Measurements from ENCODE around the gene DCAF15.
"Not testable (repeated sequence)": the region's sequence is repeated elsewhere in the genome, so short reads cannot be mapped to it uniquely, and the experiment has no call there.

DCAF15 gene

DNA sequence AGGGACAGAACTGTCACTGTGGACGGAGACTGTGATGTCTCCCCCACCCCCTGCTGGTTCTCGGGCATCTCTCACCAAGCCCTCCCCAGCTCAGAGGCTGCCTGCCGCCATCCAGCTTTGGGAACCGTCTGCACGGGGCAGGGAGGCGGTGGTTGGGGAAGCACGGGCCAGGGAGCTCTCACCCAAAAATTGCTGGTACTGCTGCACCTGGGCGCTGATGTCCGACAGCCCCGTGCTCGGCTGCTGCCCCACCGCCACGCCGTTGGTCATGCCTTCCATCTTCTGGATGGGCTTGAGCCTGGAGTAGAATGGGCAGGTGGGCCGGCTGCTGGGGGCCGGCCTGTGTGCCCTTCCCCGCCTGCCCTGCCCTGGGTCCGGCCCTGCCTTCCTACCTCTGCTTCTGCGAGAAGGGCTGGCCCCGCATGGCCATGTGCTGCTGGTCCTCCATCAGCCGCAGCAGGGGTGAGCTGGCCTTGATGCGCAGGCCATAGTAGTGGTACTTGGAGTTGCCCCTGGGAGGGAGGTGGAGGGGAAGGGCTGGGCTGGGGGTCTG is 16.1 kb downstream of the DCAF15 start:
- H3K4me3 ChIP-seq (ENCODE audit: low read depth, low read length), result no peak overlapping the region
- no peak for DNase-seq (ENCODE audit: low read depth)
- in situ Hi-C loops (cut with HindIII; ENCODE audit: low sequenced_read_pairs), result no loop called here
- TF ChIP-seq, protein P1, sequence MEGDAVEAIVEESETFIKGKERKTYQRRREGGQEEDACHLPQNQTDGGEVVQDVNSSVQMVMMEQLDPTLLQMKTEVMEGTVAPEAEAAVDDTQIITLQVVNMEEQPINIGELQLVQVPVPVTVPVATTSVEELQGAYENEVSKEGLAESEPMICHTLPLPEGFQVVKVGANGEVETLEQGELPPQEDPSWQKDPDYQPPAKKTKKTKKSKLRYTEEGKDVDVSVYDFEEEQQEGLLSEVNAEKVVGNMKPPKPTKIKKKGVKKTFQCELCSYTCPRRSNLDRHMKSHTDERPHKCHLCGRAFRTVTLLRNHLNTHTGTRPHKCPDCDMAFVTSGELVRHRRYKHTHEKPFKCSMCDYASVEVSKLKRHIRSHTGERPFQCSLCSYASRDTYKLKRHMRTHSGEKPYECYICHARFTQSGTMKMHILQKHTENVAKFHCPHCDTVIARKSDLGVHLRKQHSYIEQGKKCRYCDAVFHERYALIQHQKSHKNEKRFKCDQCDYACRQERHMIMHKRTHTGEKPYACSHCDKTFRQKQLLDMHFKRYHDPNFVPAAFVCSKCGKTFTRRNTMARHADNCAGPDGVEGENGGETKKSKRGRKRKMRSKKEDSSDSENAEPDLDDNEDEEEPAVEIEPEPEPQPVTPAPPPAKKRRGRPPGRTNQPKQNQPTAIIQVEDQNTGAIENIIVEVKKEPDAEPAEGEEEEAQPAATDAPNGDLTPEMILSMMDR (IDR thresholded peaks at IDR 0.05; ENCODE audit: low read depth, low read length, missing control alignments), result no peak

DNA sequence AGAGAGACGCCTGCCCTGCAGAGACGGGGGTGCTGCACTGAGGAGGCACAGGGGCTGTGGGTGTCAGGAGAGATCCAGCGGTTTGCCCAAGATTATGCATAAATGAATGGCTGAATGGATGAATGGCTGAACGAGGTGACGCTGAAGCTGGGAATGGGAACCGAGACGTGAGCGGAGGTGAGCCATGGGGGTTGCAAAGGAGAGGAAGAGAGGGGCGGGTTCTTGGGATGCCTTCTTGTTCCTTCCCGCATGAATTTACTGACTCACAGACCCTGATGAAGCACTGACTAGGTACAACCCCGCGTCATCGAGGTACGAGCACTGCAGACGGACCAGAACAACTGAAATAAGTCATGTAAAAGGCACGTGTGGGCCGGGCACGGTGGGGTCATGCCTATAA is 16.7 kb downstream of the DCAF15 start:
- no peak overlapping the region for H3K4me3 ChIP-seq (ENCODE audit: low read depth, low read length)
- TF ChIP-seq, protein P1 (IDR thresholded peaks at IDR 0.05; ENCODE audit: low read depth, low read length, missing control alignments), result no peak
- in situ Hi-C loops (cut with HindIII; ENCODE audit: low sequenced_read_pairs), result no loop called here
- no peak for DNase-seq (ENCODE audit: low read depth)

DNA sequence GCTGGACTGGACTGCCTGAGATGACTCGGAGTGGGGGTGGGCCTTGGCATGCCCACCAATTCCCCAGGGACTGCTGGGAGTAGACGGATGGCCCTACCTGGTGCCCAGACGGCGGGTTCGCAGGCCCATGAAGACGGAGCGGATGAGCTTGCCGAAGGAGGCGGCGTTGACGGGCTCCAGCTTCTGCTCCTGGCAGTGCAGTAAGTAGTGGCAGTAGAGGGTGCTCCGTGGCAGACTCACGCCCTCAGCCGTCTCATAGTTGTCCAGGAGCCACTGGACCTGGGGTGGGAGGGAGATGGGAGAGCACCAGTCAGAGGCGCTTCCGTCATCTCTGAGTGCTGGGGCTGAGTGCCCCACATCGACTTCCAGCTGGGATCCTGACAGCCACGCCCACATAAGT is 17.6 kb downstream of the DCAF15 start:
- TF ChIP-seq, protein P1 (IDR thresholded peaks at IDR 0.05; ENCODE audit: low read depth, low read length, missing control alignments), result no peak
- no peak for DNase-seq (ENCODE audit: low read depth)
- no peak overlapping the region for H3K4me3 ChIP-seq (ENCODE audit: low read depth, low read length)
- in situ Hi-C loops (cut with HindIII; ENCODE audit: low sequenced_read_pairs), result no loop called here

DNA sequence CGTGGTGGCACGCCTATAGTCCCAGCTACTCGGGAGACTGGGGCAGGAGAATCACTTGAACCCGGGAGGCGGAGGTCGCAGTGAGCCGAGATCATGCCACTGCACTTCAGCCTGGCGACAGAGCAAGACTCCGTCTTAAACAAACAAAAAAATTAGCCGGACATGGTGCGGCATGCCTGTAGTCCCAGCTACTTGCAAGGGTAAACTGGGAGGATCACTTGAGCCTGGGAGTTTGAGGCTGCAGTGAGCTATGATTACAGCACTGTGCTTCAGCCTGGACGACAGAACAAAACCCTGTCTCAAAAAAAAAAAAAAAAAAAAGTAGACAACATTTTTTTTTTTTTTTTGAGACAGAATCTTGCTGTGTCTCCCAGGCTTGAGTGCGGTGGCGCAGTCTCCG is 19.6 kb downstream of the DCAF15 start:
- DNase-seq (ENCODE audit: low read depth); H3K4me3 ChIP-seq (ENCODE audit: low read depth, low read length); in situ Hi-C loops (cut with HindIII; ENCODE audit: low sequenced_read_pairs): not testable (repeated sequence)

DNA sequence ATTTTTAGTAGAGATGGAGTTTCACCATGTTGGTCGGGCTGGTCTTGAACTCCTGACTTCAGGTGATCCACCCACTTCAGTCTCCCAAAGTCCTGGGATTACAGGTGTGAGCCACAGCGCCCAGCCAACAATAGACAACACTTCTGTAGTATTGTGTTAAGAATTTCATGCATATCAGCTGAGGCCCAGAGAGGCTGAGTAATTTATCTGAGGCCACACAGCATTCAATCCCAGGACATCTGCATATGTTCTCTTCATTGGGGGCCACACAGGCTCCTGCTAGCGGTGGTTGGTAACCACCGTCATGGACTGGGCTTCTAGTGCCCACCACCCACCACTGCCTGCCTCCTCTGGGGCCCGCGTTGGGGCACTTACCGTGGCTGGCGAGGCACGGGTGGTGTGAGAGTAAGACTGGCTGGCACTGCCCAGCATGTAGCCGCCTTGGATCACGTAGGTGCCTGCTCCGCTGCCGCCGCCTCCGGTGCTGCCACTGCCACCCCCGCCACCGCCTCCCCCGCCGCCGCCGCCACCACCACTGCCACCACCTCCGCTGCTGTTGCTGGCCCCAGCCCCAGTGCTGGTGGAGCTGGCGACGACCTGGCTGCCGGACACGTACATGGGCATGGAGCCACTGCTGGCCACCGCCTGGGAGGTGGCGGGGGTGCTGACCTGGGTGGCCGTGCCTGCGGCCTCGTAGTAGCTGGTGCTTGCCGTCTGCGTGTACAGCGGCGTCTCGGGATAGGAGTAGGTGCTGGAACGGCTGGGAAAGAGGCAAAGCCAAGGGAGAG is 20.3 kb downstream of the DCAF15 start:
- H3K4me3 ChIP-seq (ENCODE audit: low read depth, low read length), result no peak overlapping the region
- TF ChIP-seq, protein P1 (IDR thresholded peaks at IDR 0.05; ENCODE audit: low read depth, low read length, missing control alignments), result no peak
- in situ Hi-C loops (cut with HindIII; ENCODE audit: low sequenced_read_pairs), result no loop called here
- DNase-seq (ENCODE audit: low read depth), result no peak

DNA sequence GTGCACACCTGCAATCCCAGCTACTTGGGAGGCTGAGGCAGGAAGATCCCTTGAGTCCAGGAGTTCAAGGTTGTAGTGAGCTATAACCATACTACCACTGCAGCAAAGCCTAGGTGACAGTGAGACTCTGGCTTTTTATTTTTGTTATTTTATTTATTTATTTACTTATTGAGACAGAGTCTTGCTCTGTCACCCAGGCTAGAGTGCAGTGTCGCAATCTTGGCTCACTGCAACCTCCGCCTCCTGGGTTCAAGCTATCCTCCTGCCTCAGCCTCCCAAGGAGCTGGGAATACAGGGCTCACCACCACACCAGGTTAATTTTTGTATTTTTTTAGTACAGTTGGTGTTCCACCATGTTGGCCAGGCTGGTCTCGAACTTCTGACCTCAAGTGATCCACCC is 21.2 kb downstream of the DCAF15 start:
- DNase-seq (ENCODE audit: low read depth); H3K4me3 ChIP-seq (ENCODE audit: low read depth, low read length); in situ Hi-C loops (cut with HindIII; ENCODE audit: low sequenced_read_pairs): not testable (repeated sequence)

DNA sequence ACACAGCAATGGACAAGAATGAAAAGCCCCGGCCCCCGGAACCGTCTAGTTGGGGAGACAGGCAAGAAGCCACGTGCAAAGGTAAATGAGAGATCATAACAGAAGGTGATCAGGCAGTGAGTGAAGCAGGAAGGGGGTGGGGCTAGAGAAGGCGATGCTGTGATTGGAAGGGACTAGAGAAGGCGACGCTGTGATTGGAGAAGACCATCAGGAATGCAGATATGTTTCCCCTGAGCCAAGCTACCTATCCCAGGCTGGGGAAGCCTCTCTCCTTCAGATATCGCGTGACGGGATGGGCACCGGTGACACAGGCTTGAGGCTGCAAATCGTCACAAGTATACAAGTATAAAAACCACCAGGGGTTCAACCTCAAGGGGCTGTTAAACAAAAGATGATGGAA is 21.8 kb downstream of the DCAF15 start:
- in situ Hi-C loops (cut with HindIII; ENCODE audit: low sequenced_read_pairs), result no loop called here
- no peak for DNase-seq (ENCODE audit: low read depth)
- TF ChIP-seq, protein P1 (IDR thresholded peaks at IDR 0.05; ENCODE audit: low read depth, low read length, missing control alignments), result no peak
- H3K4me3 ChIP-seq (ENCODE audit: low read depth, low read length), result no peak overlapping the region
